GM18526 (cell line): ENCODE results near the gene DDX3X.

ENCODE experiments used
- POLR2A ChIP-seq: IDR thresholded peaks from 3 replicates; pipeline ENCODE4 v1.6.1; 2011; ENCODE audit not compliant: insufficient read length; ENCODE audit errors: extremely low read depth

The DDX3X gene

GRCh38 chrX:41333744-41334362 lies at the start of gene DDX3X:
Gene DDX3X, plus strand, starts transcription at chrX:41334162. Its CDS starts 91 bp downstream, at chrX:41334253.
- TF ChIP-seq POLR2A, result peak; percentile 100

DNA sequence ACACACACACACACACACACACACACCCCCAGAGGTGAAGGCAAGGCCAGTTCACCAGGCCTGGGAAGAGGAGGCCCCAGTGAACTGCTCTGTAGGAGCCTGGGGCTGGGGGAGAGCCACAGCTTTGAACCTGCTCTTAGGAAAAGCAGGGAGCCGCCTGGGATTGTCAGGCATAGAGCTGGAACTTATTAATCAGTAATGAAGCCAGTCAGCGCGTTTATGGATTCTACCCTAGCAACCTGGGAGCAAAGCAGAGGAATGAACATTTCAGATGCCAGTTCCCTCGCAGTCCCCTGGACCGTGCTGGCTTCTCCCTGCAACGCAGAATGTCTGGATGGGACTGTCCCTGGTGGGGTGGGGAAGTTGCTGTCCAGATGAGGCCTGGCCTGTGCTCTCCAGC lies 45.3 kb upstream of the DDX3X start:
- TF ChIP-seq POLR2A, result no peak

DNA sequence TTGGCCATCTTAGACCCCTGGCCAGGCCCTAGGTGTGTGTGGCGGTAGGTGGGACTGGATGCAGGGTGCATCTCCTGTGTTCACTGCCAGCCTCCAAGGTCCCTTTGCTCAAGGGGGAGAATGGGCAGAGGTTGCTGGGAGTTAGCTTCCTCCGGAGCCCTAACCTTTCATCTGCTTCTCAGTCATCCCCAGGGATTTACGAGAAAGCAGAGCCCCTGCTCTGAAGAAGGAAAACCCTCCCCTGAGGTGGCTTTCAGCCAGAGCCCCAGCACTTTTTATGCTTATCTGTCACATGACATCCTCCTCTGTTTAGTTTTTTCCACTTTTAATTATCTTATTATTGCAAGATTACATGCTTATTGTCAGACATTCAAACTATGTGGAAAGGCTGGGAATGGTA lies 44.9 kb upstream of the DDX3X start:
- TF ChIP-seq POLR2A, result no peak

DNA sequence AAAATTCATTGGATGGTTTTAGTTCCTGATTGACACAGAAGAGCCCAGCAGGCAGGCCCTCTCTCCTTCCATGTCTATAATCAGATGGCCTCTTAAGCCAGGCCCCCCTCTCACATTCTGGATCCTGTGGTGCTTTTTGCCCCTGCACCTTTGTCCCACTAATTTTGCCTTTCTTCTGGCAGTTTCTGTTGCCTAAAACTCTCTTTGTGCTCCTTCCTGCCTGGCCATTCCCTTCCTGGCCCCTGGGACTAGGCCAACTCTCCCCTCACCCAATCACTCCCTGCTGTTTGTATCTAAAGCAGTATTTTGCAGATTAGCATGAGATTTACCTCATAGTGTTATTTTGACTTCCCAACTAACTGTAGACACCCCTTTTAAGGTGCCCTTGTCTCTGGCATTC lies 42.7 kb upstream of the DDX3X start:
- TF ChIP-seq POLR2A, result no peak

GRCh38 chrX:41293269-41293668 lies 40.7 kb upstream of the DDX3X start:
- TF ChIP-seq POLR2A, result no peak

DNA sequence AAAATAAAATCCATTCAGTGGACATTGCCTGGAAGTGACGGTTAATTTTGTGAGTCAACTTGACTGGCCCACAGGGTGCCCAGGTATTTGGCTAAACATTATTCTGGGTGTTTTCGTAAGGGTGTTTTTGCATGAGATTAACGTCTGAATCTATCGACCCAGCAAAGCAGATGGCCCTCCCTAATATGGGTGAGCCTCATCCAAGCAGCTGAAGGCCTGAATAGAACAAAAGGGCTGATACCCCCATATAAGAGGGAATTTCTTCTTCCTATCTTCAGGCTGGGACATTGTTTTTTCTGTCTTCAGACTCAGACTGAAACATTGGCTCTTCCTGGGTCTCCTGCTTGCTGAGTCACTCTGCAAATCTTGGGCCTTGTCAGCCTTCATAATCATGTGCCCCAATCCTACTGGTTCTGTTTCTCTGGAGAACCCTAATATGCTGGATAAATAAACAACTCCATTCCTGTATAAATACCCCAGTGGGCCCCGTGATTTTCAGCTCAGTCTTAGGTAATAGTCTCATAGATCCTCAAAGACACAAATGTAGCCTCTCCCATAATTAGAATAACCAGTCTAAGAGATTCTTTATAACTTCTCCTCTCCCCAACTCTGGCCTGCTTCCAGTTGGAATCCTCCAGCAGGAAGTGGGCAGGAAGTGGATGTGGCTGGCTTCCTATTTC lies 33.1 kb upstream of the DDX3X start:
- no peak for TF ChIP-seq POLR2A

DNA sequence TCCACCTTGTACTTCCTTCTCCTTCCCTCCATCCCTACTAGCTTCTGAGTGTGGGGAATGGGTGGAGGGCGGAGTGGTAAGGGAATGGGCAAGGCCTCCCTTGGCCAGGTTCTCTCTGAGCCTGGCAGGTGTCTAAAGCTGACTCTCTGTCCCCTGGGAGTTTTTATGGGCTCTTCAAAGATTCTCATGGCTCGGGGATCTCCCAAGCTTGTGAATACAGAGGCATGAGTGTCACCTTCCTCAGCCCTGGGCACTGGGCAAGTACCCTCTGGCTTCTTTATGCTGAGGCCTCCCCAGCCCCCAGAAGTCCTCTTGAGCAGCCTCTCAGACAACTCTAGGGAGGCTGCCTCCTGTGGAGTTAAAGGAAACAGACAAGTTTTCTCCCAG lies 32.5 kb upstream of the DDX3X start:
- no peak for TF ChIP-seq POLR2A

DNA sequence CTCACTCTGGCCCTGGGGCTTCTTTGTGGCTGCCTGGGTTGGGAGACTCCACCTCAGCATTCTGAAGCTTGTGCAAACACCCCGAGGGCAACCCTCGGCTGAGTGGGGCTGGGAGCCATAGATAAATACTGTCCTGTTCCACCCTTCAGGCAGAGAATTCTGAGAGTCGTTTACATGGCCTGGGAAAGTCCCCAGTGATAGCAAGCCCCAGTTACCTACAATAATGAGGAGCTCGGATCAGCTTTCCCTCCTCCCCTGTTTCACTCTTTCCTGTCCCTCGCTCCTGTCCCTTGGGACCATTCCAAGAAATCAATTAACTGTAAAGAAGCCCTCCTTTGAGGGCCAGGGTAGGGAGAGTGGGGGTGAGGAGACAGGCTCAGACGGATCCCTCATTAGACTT lies 31.6 kb upstream of the DDX3X start:
- no peak for TF ChIP-seq POLR2A

DNA sequence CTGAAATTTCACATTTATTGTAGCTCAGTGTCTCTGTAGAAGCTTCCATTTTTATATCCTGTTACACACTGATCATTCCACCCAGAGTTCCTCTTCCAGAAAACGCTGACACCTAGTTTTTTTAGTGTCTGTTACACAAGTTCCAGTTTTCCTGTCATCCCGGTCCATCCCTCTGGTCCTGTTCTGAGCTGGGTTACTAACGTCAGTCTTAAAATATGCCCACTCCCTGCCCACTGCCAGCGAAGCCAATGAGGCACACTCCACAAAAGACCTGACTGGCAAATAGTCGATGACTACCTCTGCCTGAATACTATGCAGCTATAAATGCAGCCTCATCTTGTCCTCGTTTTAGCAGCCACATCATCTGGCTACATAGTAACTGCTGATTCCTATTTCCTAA lies 30.9 kb upstream of the DDX3X start:
- TF ChIP-seq POLR2A, result no peak

DNA sequence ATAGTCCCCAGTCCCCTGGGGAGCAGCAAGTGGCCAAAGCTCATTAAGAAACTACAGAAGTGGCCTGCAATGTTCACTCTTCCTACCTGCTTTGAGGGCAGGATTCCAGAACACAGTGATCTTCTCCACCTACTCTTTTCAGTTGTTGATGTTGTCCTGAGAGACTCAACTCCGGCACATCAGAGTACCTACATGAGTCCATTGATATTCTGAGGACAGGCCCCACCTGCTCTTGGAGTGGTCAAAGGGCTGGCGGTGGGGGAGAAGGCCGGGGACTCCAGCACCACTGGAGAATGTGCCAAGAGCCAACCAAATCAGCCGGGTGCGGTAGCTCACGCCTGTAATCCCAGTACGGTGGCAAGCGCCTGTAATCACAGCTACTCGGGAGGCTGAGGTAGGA lies 29.8 kb upstream of the DDX3X start:
- no peak for TF ChIP-seq POLR2A

DNA sequence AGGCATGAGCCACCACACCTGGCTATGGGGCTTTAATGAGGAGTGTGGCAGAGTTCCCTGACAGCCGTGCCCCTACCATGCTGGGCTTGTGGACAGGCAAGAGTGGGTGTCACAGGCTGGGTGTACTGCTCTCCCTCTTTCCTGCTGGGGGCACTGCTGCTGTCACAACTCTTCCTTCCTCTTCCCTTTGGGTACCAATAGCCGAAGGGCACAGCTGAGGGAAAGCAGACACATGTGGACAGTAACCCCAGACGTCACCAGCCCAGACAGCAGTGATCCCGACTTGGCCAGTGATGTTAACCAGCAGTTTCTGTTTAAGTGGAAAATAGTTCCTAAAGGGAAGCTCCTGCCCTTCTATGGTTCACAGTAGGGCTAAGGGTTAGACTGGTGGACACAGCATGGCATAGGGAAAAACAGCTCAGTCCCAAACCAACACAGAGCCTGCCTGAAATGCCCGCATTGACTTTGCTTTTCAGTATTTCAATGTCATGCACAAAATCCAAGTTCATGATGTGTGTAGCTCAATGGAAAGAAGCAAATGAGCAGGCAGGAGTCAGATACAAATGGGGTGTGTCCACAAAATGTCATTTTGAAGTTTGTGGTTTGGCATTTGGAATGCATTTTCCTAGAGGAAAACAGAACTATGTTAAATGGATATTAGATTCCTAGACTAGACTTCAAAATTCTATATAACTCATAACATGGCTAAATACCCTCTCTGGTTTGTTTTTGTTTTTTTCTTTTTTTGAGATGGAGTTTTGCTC lies 24.9 kb upstream of the DDX3X start:
- TF ChIP-seq POLR2A, result no peak

GRCh38 chrX:41312786-41313185 lies 21.2 kb upstream of the DDX3X start:
- TF ChIP-seq POLR2A, result no peak

DNA sequence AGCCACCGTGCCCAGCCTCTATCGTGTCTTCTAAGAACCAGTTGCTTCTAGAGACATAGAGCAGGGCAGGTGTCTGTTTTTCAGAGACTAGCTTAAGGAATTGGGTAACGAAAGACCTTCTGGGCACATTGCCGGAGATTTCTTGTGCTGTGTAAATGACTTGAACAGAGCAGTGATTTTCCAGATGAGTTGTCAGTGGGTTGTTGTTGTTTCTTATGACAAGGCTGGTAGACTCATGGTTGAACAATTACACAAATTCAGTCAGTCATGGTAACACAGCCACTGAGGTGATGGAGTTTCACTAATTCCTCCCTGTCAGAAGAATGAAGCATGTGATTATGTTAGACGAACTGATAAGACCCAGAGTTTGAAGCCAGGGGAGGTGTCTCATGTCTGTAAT lies 20.5 kb upstream of the DDX3X start:
- TF ChIP-seq POLR2A, result no peak

GRCh38 chrX:41314204-41314603 lies 19.8 kb upstream of the DDX3X start:
- no peak for TF ChIP-seq POLR2A

GRCh38 chrX:41314881-41315280 lies 19.1 kb upstream of the DDX3X start:
- no peak for TF ChIP-seq POLR2A

DNA sequence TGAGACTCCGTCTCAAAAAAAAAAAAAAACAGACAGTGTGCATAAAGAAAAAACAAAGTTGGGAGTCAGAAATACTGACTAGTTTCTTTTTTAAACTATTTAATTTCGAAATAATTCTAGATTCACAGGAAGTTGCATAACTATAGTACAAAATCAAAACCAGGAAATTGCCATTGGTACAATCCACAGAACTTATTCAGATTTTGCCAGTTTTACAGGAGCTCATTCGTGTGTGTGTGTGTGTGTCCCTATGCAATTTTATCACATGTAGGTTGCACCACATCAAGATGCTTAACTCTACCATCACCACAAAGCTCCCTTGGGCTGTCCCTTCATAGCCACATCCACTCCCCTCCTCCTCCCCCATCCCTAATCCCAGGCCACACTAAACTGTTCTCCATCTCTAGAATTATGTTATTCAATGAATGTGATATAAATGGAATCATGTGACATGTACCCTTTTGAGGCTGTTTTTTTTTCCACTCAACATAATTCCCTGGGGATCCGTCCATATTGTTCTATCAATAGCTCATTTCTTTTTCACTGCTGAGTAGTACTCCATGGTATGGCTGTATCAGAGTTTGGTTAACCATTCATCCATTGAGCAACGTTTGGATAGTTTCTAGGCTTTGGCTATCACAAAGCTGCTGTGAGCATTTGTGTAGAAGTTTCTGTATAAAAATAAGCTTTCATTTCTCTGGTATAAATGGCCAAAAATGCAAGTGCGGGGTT lies 16.3 kb upstream of the DDX3X start:
- TF ChIP-seq POLR2A, result no peak
